ENCODE data around the gene PTS. TPM values are rescaled to one million over a fixed set of nuclear protein-coding genes. Genes with fewer than 3 reads are reported as not detected.

Gene PTS
- total RNA-seq, 1 experiment from 2014 or later = 48.6 TPM

DNA sequence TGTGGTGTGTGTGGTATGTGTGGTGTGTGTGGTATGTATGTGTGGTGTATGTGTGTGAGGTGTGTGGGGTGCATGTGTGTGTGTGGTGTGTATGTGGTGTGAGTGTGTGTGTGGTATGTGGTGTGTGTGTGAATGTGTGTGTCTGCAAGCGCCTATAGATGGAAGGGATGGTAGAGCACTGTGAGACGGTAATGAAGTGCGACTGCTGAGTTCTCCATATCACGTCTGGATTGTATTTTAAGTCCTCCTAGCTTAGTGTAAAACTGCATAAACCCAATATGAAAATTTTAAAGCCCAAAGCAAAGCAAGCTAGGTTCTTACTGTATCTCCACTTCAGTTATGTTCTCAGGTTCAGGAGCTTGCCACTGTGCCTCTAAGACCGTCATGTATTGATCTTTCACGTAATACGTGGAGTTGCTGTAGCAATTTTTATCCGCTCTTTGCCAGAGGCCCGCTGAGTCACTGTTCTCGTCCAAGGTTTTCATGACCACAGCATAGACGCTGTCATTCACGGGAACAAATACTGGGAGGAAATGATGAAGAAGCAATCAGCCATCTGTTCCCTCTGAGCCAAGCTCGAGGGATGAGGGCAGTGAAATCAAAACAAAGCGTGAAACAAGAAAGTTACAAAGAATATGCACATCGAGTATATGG lies 29.0 kb downstream of the PTS start:
- no peaks in the 10 kb centered on the region for H3K9me3 Mint-ChIP-seq
- H3K4me3 Mint-ChIP-seq = no peak overlapping the region
- DNase-seq = no peak
- TF ChIP-seq, protein P1, sequence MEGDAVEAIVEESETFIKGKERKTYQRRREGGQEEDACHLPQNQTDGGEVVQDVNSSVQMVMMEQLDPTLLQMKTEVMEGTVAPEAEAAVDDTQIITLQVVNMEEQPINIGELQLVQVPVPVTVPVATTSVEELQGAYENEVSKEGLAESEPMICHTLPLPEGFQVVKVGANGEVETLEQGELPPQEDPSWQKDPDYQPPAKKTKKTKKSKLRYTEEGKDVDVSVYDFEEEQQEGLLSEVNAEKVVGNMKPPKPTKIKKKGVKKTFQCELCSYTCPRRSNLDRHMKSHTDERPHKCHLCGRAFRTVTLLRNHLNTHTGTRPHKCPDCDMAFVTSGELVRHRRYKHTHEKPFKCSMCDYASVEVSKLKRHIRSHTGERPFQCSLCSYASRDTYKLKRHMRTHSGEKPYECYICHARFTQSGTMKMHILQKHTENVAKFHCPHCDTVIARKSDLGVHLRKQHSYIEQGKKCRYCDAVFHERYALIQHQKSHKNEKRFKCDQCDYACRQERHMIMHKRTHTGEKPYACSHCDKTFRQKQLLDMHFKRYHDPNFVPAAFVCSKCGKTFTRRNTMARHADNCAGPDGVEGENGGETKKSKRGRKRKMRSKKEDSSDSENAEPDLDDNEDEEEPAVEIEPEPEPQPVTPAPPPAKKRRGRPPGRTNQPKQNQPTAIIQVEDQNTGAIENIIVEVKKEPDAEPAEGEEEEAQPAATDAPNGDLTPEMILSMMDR (conservative IDR thresholded peaks at IDR 0.05) = no peak
- Histone ChIP-seq H4K5ac (ENCODE audit: insufficient read length, low read depth, low read length) (no peak overlapping the region), H2BK12ac (ENCODE audit: insufficient read length, low read depth, low read length) (no peak overlapping the region), H3T11ph (ENCODE audit: low read length) (no peak overlapping the region), H3K9ac (ENCODE audit: extremely low read depth, insufficient read length, low read length) (no peak overlapping the region), H3K23ac (ENCODE audit: insufficient read length, low read depth, low read length) (no peak overlapping the region), H3K56ac (ENCODE audit: insufficient read length, low read depth, low read length) (no peak overlapping the region), H3K27me3 (ENCODE audit: insufficient read depth, low read length) (0 out of 2 replicates have a peak, but pooled peaks cover 1% of the 10 kb centered on the region), H3K79me1 (ENCODE audit: insufficient read depth, low read depth, low read length, poor library complexity, severe bottlenecking) (no peaks in the 10 kb centered on the region), H3K18ac (ENCODE audit: insufficient read length, low read depth, low read length) (no peak overlapping the region), H3K79me2 (ENCODE audit: insufficient read depth, low read length) (no peaks in the 10 kb centered on the region), H2AFZ (ENCODE audit: low read length) (no peak overlapping the region), H3K4me1 (ENCODE audit: insufficient read depth, low read length) (no peaks in the 10 kb centered on the region), H4K20me1 (ENCODE audit: control insufficient read depth, insufficient read depth, insufficient read length) (no peaks in the 10 kb centered on the region), H2BK120ac (ENCODE audit: low read depth, low read length, poor library complexity, severe bottlenecking) (no peak overlapping the region), H2AK5ac (ENCODE audit: insufficient read length, low read length) (no peak overlapping the region), H3K23me2 (ENCODE audit: insufficient read length, low read depth, low read length, poor library complexity, severe bottlenecking) (no peaks in the 10 kb centered on the region), H3K14ac (ENCODE audit: insufficient read depth, low read length) (no peak overlapping the region), H4K8ac (replicated peaks; ENCODE audit: insufficient read length, low read depth, low read length) (no peak overlapping the region), H2BK15ac (ENCODE audit: low read depth, low read length) (no peak overlapping the region), H3K4ac (ENCODE audit: low read depth, low read length) (no peak overlapping the region), H3K27ac (ENCODE audit: insufficient read length, low read depth, low read length) (no peak overlapping the region), H3K9me3 (ENCODE audit: control insufficient read depth, low read depth, low read length) (no peaks in the 10 kb centered on the region), H3K4me2 (ENCODE audit: insufficient read depth, insufficient read length, low read length) (no peak overlapping the region), H4K91ac (ENCODE audit: insufficient read length, low read depth, low read length) (no peak overlapping the region), H2BK5ac (ENCODE audit: insufficient read length, low read length) (no peak overlapping the region), H2BK20ac (ENCODE audit: low read depth, low read length, poor library complexity, severe bottlenecking) (no peak overlapping the region)
- no peaks in the 10 kb centered on the region for H3K36me3 Mint-ChIP-seq (ENCODE audit: insufficient read depth in 1 of 3, low read depth in 3 of 3)
- peaks cover 19% of the 10 kb centered on the region for H3K27me3 Mint-ChIP-seq (ENCODE audit: low read depth)
- no CpG with 5 or more reads among the region's 15 CpGs for WGBS (ENCODE audit: extremely low coverage, insufficient read length, low lambda C conversion rate)
- no peaks in the 10 kb centered on the region for H3K4me1 Mint-ChIP-seq
- H3K27ac Mint-ChIP-seq = no peak overlapping the region

All from H9 (cell line).